ENCODE measurements around the gene TGFB1. TPM values are rescaled to one million over a fixed set of nuclear protein-coding genes. Genes with fewer than 3 reads are reported as not detected.
A peak's percentile ranks its signal among the peaks of the same experiment; 100 is the strongest.

Gene TGFB1
- total RNA-seq, 2 experiments from 2014 or later = 406 to 416 TPM

- POLR2A ChIA-PET = interaction anchor here (0.8 to 12.9 kb wide), 2 partner anchors 40 to 48 kb away, joined by 3 to 314 read pairs; partner anchors contain the start of gene HNRNPUL1
- H3K27ac Mint-ChIP-seq = peak overlapping the region; percentile 97
- Histone ChIP-seq H3K27me3 (ENCODE audit: control insufficient read depth in 1 of 2, insufficient read depth in 2 of 2, low read length in 2 of 2) (no peaks in the 10 kb centered on the region), H3K27ac (ENCODE audit: low read depth in 1 of 2, low read length in 2 of 2) (no peak overlapping the region), H3K4me3 (ENCODE audit: low read length) (no peak overlapping the region), H3K36me3 (ENCODE audit: insufficient read depth, low read length) (peaks cover 31% of the 10 kb centered on the region), H3K4me1 (ENCODE audit: insufficient read depth, low read length) (peaks cover 69% of the 10 kb centered on the region), H3K9me3 (ENCODE audit: control insufficient read depth in 1 of 2, insufficient read depth in 1 of 2, low read length in 2 of 2) (no peaks in the 10 kb centered on the region)
- H3K9me3 Mint-ChIP-seq = no peaks in the 10 kb centered on the region
- DNase-seq (no peak), ATAC-seq (ENCODE audit: poor library complexity) (no peak)
- TF ChIP-seq, protein P1, sequence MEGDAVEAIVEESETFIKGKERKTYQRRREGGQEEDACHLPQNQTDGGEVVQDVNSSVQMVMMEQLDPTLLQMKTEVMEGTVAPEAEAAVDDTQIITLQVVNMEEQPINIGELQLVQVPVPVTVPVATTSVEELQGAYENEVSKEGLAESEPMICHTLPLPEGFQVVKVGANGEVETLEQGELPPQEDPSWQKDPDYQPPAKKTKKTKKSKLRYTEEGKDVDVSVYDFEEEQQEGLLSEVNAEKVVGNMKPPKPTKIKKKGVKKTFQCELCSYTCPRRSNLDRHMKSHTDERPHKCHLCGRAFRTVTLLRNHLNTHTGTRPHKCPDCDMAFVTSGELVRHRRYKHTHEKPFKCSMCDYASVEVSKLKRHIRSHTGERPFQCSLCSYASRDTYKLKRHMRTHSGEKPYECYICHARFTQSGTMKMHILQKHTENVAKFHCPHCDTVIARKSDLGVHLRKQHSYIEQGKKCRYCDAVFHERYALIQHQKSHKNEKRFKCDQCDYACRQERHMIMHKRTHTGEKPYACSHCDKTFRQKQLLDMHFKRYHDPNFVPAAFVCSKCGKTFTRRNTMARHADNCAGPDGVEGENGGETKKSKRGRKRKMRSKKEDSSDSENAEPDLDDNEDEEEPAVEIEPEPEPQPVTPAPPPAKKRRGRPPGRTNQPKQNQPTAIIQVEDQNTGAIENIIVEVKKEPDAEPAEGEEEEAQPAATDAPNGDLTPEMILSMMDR (IDR thresholded peaks at IDR 0.05) = no peak
- peak overlapping the region; percentile 75 for H3K4me3 Mint-ChIP-seq
- H3K36me3 Mint-ChIP-seq (ENCODE audit: low read depth) = peaks cover 75% of the 10 kb centered on the region
- H3K4me1 Mint-ChIP-seq (ENCODE audit: low read depth) = peaks cover 73% of the 10 kb centered on the region
- intact Hi-C loops (cut with DNase I, micrococcal nuclease) = loop anchor here in 1 of 2 experiments (2.0 to 5.0 kb wide), 2 partner anchors 15 to 126 kb away; partner anchors contain the start of gene DMAC2
- CTCF ChIA-PET = interaction anchor here (1.4 kb wide), 1 partner anchor 49 kb away, joined by 5 read pairs; no protein-coding TSS in a partner anchor
- H3K27me3 Mint-ChIP-seq = no peaks in the 10 kb centered on the region
These were observed 42.1 kb downstream of the TGFB1 start for GRCh38 chr19:41311613-41312012.

DNA sequence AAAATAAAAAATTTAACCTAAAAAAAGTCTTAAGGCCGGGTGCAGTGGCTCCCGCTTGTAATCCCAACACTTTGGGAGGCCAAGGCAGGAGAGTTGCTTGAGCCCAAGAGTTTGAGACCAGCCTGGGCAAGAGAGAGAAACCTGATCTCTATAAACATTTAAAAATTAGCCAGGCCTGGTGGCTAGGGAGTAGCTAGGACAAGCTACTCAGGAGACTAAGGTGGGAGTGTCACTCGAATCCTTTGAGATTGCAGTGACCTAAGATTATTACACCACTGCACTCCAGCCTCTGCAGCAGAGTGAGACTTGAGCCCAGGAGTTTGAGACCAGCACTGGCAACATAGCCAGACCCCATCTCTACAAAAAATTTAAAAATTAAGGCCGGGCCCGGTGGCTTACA lies 42.6 kb downstream of the TGFB1 start:
- ATAC-seq (ENCODE audit: poor library complexity) (no peak), DNase-seq (no peak)
- H3K36me3 ChIP-seq (ENCODE audit: insufficient read depth, low read length) = peaks cover 31% of the 10 kb centered on the region
- H3K27me3 ChIP-seq (ENCODE audit: control insufficient read depth in 1 of 2, insufficient read depth in 2 of 2, low read length in 2 of 2) = no peaks in the 10 kb centered on the region
- ChIA-PET POLR2A (interaction anchor here (0.8 to 12.9 kb wide), 4 partner anchors 16 to 53 kb away, joined by 3 to 314 read pairs (median 18); partner anchors contain the start of genes B9D2 and HNRNPUL1), CTCF (interaction anchor here (1.4 kb wide), 1 partner anchor 49 kb away, joined by 5 read pairs; no protein-coding TSS in a partner anchor)
- Mint-ChIP-seq H3K36me3 (ENCODE audit: low read depth) (peaks cover 75% of the 10 kb centered on the region), H3K27me3 (no peaks in the 10 kb centered on the region), H3K27ac (peak overlapping the region; percentile 97), H3K4me1 (ENCODE audit: low read depth) (peaks cover 74% of the 10 kb centered on the region), H3K4me3 (peak overlapping the region; percentile 95), H3K9me3 (no peaks in the 10 kb centered on the region)
- no peak overlapping the region for H3K27ac ChIP-seq (ENCODE audit: low read depth in 1 of 2, low read length in 2 of 2)
- peak overlapping the region; percentile 64 for H3K4me3 ChIP-seq (ENCODE audit: low read length)
- H3K9me3 ChIP-seq (ENCODE audit: control insufficient read depth in 1 of 2, insufficient read depth in 1 of 2, low read length in 2 of 2) = no peaks in the 10 kb centered on the region
- TF ChIP-seq, protein P1 (IDR thresholded peaks at IDR 0.05) = no peak
- H3K4me1 ChIP-seq (ENCODE audit: insufficient read depth, low read length) = peaks cover 74% of the 10 kb centered on the region
- intact Hi-C loops (cut with DNase I, micrococcal nuclease) = loop anchor here in 1 of 2 experiments (2.0 to 5.0 kb wide), 2 partner anchors 16 to 126 kb away; partner anchors contain the start of gene DMAC2

DNA sequence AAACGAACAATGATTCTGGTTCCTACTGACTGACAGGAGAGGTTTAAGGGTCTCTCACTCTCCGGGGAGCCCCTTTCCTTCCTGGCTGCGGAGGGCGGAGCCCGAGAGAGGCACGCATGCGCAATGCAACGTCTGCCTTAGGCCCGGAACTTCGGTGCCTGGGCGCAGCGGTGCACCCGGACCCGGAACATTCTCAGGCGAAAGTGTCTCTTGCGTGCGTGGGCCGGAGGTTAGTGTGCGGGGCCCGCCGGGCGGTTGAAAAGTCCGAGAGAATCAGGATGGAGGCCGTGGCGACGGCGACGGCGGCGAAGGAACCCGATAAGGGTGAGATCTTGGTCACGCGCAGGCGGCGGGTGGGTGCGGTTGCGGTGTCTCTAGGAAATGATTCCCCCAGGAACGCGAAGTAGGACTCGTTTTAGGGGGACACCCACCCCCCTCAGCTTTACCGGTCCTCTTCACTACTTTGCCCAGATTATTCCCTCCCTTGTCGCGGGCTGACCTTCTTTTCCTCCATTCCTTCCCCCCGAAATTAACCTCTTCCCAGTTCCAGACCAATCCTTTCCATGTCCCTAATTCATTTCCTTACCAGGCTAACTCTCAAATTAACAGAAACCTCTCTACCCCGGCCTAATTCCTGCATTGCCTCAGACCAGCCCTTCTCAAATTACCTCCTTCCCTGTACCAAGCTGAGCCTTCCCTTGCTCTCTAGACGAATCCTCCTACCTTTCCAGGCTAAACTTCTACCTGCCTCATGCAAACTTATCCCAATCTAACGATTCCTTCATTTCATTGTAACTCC lies 43.5 kb downstream of the TGFB1 start, which contains the start of gene CCDC97:
CCDC97 (plus strand) TSS at position 140 of the 799 bp plus-strand sequence; CDS start at position 279, 139 bp downstream.
- Mint-ChIP-seq H3K27ac (peak within 1 kb of the TSS; percentile 97), H3K4me1 (ENCODE audit: low read depth) (peaks cover 80% of the 10 kb centered on the region), H3K36me3 (ENCODE audit: low read depth) (peaks cover 79% of the 10 kb centered on the region), H3K9me3 (no peaks in the 10 kb centered on the region), H3K4me3 (peak within 1 kb of the TSS; percentile 95), H3K27me3 (no peaks in the 10 kb centered on the region)
- H3K27me3 ChIP-seq (ENCODE audit: control insufficient read depth in 1 of 2, insufficient read depth in 2 of 2, low read length in 2 of 2) = no peaks in the 10 kb centered on the region
- intact Hi-C loops (cut with DNase I, micrococcal nuclease) = loop anchor here in 1 of 2 experiments (2.0 to 5.0 kb wide), 2 partner anchors 17 to 127 kb away; partner anchors contain the start of gene DMAC2
- peak within 1 kb of the TSS; percentile 95 to 97 for H3K27ac ChIP-seq (ENCODE audit: low read depth in 1 of 2, low read length in 2 of 2)
- ChIA-PET CTCF (interaction anchor here (1.4 to 5.0 kb wide), 5 partner anchors 17 to 106 kb away, joined by 4 to 43 read pairs (median 20); partner anchors contain the start of genes HNRNPUL1 and TGFB1), POLR2A (interaction anchor here (0.7 to 12.9 kb wide), 9 partner anchors 9 to 54 kb away, joined by 3 to 314 read pairs (median 4); partner anchors contain the start of genes B9D2, HNRNPUL1 and TGFB1)
- no peaks in the 10 kb centered on the region for H3K9me3 ChIP-seq (ENCODE audit: control insufficient read depth in 1 of 2, insufficient read depth in 1 of 2, low read length in 2 of 2)
- peaks cover 36% of the 10 kb centered on the region for H3K36me3 ChIP-seq (ENCODE audit: insufficient read depth, low read length)
- peak within 1 kb of the TSS; percentile 64 for H3K4me3 ChIP-seq (ENCODE audit: low read length)
- peaks cover 80% of the 10 kb centered on the region for H3K4me1 ChIP-seq (ENCODE audit: insufficient read depth, low read length)
- peak; percentile 80 to 94 (median 88) for DNase-seq
- TF ChIP-seq, protein P1 (IDR thresholded peaks at IDR 0.05) = no peak
- peak; percentile 55 for ATAC-seq (ENCODE audit: poor library complexity)
